Measurements from ENCODE around the gene TANK. TPM values are rescaled to one million over a fixed set of nuclear protein-coding genes. Genes with fewer than 3 reads are reported as not detected.
"Not testable (repeated sequence)": the region's sequence is repeated elsewhere in the genome, so short reads cannot be mapped to it uniquely, and the experiment has no call there.

The TANK gene
- total RNA-seq, 1 donor from 2014 or later, result 72.2 TPM

- intact Hi-C loops (cut with micrococcal nuclease), result no loop called here
Measured at GRCh38 chr2:161250864-161251436, 90.7 kb downstream of the TANK start.

DNA sequence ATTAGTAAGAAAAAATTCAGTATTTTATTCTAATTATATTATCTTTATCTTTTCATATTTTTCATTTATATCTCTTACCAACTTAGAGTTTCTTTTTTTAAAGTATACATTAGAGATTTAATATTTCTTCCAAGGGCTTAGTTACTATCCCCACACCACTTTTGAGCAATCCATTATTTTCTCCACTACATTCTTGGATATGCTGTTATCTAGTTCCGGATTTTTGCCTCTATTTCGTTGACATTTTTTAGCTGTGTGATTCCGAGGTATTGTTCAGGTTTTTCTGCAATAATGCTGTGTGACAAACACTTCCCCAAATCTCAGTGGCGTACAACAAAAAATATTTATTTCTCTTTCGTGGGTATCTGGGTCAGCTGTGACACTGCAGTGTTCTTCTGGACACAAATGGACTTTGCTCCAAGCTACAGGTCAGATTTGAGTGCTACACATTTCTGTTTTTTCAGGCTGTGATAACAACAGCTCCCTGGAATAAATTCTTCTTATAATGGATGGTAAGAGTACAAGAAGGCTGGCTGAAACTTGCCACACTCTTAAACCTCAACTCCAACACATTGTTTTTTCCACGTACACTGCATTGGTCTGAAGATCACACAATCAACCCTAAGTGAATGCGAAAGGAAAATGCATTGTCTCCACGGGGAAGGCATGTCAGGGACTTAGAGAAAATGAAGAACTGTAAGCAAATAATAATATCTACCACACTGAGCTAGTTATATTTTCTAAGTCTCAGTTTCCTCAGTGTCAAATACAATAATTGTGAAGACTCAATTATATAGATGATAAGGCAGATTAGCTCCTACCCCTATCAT lies 97.1 kb downstream of the TANK start:
- intact Hi-C loops (cut with micrococcal nuclease), result no loop called here

DNA sequence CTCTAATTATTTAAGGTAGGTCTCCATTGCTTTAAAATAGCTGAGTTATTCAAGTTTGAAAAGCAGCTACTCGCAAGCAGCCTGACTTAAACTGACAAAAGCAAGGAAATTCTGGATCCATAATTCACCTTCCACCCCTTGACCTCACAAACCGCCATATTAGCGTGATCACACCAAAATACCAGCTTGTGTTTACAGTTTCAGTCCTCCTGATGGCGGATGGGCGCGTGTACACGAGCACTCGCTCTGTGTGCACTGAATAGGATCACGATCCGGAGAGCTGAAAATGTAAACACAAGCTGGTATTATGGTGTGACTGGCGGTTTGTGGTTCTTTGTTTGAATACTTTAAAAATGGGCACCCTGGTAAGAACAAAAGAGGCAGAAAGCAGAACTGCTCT lies 105.6 kb downstream of the TANK start:
- intact Hi-C loops (cut with micrococcal nuclease), result no loop called here

DNA sequence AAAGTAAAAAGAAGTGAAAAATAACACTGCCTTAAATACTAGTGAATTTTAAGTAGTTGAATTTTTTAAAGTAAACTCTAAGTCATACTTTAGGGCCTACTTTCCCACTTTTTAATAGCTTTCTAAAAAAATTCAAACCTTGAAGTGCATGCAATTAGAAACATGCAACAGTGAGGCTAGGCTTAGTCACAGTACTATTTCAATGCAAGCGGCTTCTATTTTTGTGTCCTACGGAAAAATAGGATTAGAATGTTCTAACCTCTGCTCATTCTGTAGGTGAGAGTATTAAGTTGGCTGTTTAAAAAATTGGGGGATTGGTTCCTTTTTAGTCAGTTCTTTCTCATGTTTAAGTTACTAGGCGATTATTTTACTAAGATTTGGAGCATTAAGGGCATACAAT lies 108.9 kb downstream of the TANK start:
- intact Hi-C loops (cut with micrococcal nuclease), result no loop called here

DNA sequence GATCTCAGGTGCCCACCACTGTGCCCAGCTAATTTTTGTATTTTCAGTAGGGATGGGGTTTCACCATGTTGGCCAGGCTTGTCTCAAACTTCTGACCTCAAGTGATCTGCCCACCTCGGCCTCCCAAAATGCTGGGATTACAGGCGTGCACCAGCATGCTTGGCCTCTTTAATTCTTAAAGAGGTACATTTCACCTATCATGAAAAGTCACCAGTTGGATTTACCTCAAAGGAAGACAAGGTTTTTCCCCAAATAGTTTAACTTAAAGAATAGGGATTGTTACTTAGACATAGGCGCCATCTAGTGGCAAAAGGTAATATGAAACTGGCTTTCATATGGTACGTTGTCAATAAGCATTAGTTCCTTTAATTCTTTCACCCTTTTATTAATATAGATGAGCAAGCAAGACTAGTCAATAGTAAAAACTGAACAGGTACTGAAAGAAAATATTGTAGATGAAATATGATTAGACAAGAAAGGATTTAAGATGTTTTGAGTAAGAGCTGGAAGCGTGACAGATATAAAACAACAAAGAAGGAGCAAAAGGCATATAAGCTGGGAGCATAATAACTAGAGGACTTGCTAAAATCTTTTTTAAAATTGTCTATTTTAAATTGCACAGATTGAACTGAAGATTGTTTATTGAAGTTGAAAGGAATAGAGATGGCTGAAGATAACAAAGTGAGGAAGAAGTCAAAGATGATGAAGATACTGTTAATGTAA lies 113.0 kb downstream of the TANK start:
- intact Hi-C loops (cut with micrococcal nuclease), result loop anchor here (1.0 to 2.0 kb wide), 2 partner anchors 28 to 50 kb away; no protein-coding TSS in a partner anchor

DNA sequence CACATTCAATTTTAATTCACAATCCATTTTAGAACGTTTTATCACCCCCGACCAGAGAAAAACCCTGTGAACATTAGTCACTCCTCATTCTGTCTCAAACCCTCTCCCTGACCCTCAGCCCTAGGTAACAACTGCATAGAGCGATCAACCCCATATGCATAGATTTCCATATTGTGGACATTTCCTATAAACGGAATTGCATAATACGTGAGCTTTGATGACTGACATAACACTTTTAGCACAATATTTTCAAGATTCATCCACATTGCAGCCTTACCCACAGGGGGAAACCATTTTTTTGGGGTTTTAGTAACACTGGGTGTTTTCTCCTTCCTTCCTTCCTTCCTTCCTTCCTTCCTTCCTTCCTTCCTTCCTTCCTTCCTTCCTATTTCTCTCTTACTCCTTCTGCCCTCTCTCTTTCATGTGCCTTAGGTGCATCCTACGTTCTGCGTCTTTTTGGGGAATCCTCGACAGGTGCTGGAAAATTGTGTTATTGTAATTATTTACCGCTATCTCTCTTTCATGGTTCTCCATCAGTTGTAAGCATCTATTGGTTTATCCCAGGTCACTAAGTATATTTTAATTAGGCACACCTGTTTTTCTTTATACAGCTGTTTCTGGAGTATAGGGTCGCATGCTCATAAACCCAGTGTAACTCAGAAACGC lies 118.5 kb downstream of the TANK start:
- intact Hi-C loops (cut with micrococcal nuclease), result not testable (repeated sequence)

DNA sequence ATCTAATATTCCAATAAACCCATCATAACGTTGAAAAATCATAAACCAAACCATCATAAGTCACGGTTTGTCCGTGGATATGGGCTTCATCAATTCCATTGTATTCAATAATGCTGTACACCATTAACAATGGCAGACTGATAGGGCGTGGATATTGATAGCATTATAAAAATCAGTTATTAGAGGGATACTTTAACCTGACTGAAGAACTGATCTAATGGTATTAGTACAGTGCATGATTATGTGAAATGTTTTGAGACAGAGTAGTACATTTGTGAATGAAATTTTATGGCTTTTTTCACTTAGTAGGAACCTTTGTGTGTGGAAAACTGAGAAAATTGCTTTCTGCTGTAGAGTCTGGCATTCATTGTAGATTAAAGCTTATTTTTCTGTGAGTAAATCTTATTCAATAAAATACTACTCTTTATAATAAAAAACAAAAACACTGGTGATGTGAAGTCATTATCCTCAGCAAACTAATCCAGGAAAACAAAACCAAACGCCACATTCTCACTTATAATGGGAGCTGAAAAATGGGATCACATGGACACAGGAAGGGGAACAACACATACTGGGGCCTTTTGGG lies 119.1 kb downstream of the TANK start:
- intact Hi-C loops (cut with micrococcal nuclease), result not testable (repeated sequence)

DNA sequence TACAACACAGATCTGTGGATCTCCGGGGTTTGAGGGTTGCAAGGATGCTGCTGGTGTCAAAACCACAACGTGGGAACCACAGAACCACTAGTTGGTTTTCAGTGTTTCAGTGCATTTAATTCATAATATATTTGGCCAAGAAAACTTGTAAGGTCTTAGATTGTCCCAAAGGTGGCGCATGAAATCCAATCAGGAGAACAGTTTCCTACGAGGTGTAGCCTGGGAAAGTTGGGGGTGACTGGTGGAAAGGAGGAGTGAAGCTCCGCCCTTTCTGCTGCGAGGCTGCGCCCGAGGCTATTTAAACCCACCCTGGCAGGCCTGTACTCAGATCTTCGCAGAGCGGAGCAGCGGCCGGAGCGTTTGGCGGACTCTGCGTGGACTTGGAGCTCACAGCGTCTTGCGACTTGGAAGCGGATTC lies 120.7 kb downstream of the TANK start:
- intact Hi-C loops (cut with micrococcal nuclease), result not testable (repeated sequence)

DNA sequence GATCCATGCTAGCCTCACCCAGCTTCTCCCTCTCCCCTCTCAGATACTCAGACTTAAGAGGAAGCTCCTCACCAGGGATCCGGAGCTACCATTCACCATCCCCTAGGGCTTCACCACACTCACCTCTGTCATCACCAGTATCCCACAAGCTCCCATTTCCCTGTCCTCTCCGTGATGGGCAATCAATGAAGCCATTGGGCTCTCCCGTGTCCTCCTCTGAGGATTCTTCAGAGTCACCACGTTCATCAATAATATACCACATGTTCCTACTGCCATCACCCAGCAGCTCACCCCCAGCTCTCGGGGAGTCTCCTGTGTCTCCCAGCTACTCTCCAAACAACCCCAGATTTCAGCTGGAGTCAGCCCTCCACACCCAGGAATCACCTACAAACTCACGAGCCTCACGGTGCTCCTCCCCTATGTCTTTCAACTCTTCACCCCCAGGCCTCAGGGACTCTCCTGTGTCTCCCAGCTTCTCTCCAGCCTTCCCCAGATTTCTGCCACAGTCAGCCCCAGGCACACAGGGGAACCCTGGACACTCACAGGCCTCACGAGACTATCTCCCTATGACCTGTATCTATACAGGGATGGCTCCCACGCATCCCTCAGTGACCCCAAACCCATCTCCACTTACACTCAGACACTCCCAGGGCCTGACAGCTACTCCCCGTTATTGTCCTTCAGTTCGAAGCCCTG lies 121.5 kb downstream of the TANK start:
- intact Hi-C loops (cut with micrococcal nuclease), result not testable (repeated sequence)

DNA sequence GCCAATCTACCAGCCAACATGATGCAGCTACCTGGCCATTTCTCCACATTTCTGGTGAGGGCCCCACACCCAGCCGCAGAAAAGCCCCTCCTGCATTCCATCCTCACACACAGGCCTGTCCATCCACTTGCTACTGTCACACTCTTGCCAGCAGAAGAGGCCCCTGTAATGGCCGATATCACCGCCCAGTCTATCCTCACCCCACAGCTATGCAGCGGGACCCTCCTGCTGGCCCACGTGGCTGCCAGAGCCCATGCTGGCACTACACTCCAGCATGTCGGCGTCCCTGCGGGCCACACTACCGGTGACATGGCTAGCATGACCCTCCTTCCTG lies 122.0 kb downstream of the TANK start:
- intact Hi-C loops (cut with micrococcal nuclease), result not testable (repeated sequence)

DNA sequence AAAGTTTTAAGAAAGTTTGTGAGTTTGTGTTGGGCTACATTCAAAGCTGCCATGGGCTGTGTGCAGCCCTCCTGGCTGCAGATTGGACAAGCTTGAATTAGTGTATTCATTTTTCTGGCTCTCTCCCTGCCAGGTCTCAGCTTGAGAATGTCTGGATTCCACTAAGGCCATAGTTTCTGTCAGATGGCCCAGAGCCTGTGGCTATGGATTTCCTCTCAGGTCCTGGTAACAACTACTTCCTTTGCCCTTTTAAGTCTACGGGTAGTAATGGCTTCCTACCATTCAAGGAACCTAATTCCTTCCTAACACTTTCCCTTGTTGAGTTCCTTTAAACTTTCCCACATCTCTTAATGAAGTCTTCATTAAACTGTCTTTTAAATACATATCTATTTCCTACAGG lies 123.7 kb downstream of the TANK start:
- intact Hi-C loops (cut with micrococcal nuclease), result no loop called here

Other genes with a start within 250 kb of the TANK start
- 78.4 and 84.4 TPM in 2 replicates for gene PSMD14, start 148.0 kb downstream of the TANK start, total RNA-seq

Data from T-helper 2 cell treated with Interferon-gamma antibody and Interleukin-4, amounts not matched to agents 100 ng/mL and 5 ng/mL, for 36 hours (primary cell).